Fibroblast of lung (primary cell): ENCODE results near the gene CFAP100.

ENCODE experiments used
- CTCF ChIP-seq, 2 donors: IDR thresholded peaks in 1 of 2; conservative IDR thresholded peaks in 1 of 2; 1 replicate in 1 of 2; 2 replicates in 1 of 2; pipeline ENCODE4 v1.5.1; 2011 to 2012; ENCODE audit warnings: low read length in 2 of 2, control low read depth in 1 of 2, inconsistent platforms in 1 of 2, low read depth in 1 of 2, mild to moderate bottlenecking in 1 of 2
- EZH2 ChIP-seq: IDR thresholded peaks from 2 replicates; pipeline ENCODE4 v1.5.1; 2012; ENCODE audit warnings: low read length, control low read depth, mild to moderate bottlenecking; ENCODE audit errors: missing control alignments

DNA sequence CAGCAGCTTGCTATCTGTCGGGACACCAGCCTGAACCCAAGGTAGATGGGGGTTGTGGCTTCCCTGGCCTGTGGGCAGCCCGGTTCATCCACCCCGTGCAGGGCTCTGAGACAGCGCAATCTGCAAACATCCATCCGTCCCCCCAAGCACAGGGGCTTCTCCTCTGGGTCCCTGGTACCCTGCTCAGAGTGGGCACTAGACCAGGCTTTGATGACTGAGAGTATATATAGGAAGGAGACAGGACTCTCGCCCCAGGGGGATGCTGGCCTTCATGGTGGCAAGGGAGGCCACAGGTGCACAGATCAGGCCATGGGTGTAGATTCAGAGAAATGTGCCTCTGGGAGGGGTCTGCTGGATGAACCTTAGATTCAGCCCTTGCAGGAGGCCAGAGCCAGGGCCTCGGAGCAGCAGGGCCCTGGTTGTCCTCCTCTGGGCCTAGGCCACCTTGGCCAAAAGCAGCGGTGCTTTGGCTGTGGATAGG is 40.3 kb downstream of the CFAP100 start:
- no peak for TF ChIP-seq CTCF (conservative IDR thresholded peaks at IDR 0.05 in 1 of 2, IDR thresholded peaks at IDR 0.05 in 1 of 2; ENCODE audit: low read depth in 1 of 2, low read length in 2 of 2)
- TF ChIP-seq EZH2: no peak
